C4-2B (cell line): Measurements from ENCODE around the gene LGR4.

Source experiments
- ZFX ChIP-seq: fragments of 450-650 bp; IDR thresholded peaks from 2 replicates; pipeline ENCODE4 v1.6.1; 2017
- TF ChIP-seq, protein P1 (sequence below): fragments of 450-650 bp; conservative IDR thresholded peaks from 2 replicates; pipeline ENCODE4 v1.5.1; 2017; ENCODE audit warnings: mild to moderate bottlenecking

- TF ChIP-seq, protein P1, sequence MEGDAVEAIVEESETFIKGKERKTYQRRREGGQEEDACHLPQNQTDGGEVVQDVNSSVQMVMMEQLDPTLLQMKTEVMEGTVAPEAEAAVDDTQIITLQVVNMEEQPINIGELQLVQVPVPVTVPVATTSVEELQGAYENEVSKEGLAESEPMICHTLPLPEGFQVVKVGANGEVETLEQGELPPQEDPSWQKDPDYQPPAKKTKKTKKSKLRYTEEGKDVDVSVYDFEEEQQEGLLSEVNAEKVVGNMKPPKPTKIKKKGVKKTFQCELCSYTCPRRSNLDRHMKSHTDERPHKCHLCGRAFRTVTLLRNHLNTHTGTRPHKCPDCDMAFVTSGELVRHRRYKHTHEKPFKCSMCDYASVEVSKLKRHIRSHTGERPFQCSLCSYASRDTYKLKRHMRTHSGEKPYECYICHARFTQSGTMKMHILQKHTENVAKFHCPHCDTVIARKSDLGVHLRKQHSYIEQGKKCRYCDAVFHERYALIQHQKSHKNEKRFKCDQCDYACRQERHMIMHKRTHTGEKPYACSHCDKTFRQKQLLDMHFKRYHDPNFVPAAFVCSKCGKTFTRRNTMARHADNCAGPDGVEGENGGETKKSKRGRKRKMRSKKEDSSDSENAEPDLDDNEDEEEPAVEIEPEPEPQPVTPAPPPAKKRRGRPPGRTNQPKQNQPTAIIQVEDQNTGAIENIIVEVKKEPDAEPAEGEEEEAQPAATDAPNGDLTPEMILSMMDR: no peak
- TF ChIP-seq ZFX: no peak
Observed at GRCh38 chr11:27402450-27402849, 70.1 kb downstream of the LGR4 start.
